IMR-90 (cell line): ENCODE data around the gene MSH3. TPM values are rescaled to one million over a fixed set of nuclear protein-coding genes. Genes with fewer than 3 reads are reported as not detected.

Source experiments
- ATAC-seq: fragments of 200-7000 bp; cut with Tn5 transposase; 2 replicates; pipeline ENCODE4 v1.9.1; 2020; ENCODE audit warnings: low read depth, mild to moderate bottlenecking, moderate library complexity
- BruUV-seq: library from RNA; stranded (reverse); fragments of 400-500 nt; replicated peaks from 2 replicates; lab custom pipeline; 2021; lab: Mats Ljungman, UMichigan
- CTCF ChIA-PET: fragments of 300-600 bp; formaldehyde crosslinking; extraction: SDS; loops from one replicate; lab custom pipeline; 2021; ENCODE audit warnings: antibody characterized with exemption; lab: Yijun Ruan, JAX
- POLR2A ChIA-PET: fragments of 300-600 bp; sonication (Branson Sonifier 250); formaldehyde crosslinking; loops from one replicate; lab custom pipeline; 2022; ENCODE audit warnings: antibody characterized with exemption; ENCODE audit not compliant: unreplicated experiment; lab: Charles Lee
- DNase-seq: peaks from one replicate; pipeline ENCODE4 v3.0.0; 2013
- H2AFZ ChIP-seq: replicated peaks from 2 replicates; pipeline ENCODE3; 2013; ENCODE audit warnings: low read length, mild to moderate bottlenecking; ENCODE audit not compliant: poor library complexity
- H2AK5ac ChIP-seq: 2 replicates; pipeline ENCODE4 v1.6.1; 2013; ENCODE audit warnings: low read depth, low read length, inconsistent platforms
- H2AK9ac ChIP-seq: replicated peaks from 2 replicates; pipeline ENCODE3; 2013; ENCODE audit warnings: mild to moderate bottlenecking, low read depth, low read length, moderate library complexity; ENCODE audit not compliant: poor library complexity
- H2BK120ac ChIP-seq: 2 replicates; pipeline ENCODE4 v1.6.1; 2013; ENCODE audit warnings: low read depth, low read length, inconsistent platforms
- H2BK15ac ChIP-seq: 3 replicates; pipeline ENCODE4 v1.6.1; 2013; ENCODE audit warnings: low read depth, low read length, inconsistent platforms
- H2BK20ac ChIP-seq: 2 replicates; pipeline ENCODE4 v1.6.1; 2013; ENCODE audit warnings: low read depth, mild to moderate bottlenecking, inconsistent platforms, low read length, moderate library complexity
- H2BK5ac ChIP-seq: 2 replicates; pipeline ENCODE4 v1.6.1; 2013; ENCODE audit warnings: mild to moderate bottlenecking, low read depth, low read length, inconsistent platforms; ENCODE audit not compliant: poor library complexity, severe bottlenecking
- H3K14ac ChIP-seq: replicated peaks from 2 replicates; pipeline ENCODE4 v1.6.1; 2013; ENCODE audit warnings: low read depth, low read length, inconsistent platforms
- H3K18ac ChIP-seq: 2 replicates; pipeline ENCODE4 v1.6.1; 2013; ENCODE audit warnings: low read depth, low read length, control low read depth
- H3K23ac ChIP-seq: 2 replicates; pipeline ENCODE4 v1.6.1; 2013; ENCODE audit warnings: low read depth, low read length, inconsistent platforms
- H3K27ac ChIP-seq: 2 replicates; pipeline ENCODE4 v1.5.1; 2013; ENCODE audit warnings: mild to moderate bottlenecking, control low read depth, low read length; ENCODE audit not compliant: insufficient read depth
- H3K27me3 ChIP-seq: 2 replicates; pipeline ENCODE4 v1.6.1; 2013; ENCODE audit warnings: low read length; ENCODE audit not compliant: control insufficient read depth, insufficient read depth
- H3K36me3 ChIP-seq: 2 replicates; pipeline ENCODE4 v1.6.1; 2013; ENCODE audit warnings: low read length, mixed read lengths; ENCODE audit not compliant: control insufficient read depth, insufficient read depth
- H3K4ac ChIP-seq: 2 replicates; pipeline ENCODE4 v1.6.1; 2013; ENCODE audit warnings: low read depth, low read length, inconsistent platforms
- H3K4me1 ChIP-seq: 2 replicates; pipeline ENCODE4 v1.6.1; 2013; ENCODE audit warnings: low read length, mixed read lengths; ENCODE audit not compliant: control insufficient read depth, insufficient read depth
- H3K4me2 ChIP-seq: 2 replicates; pipeline ENCODE4 v1.6.1; 2013; ENCODE audit warnings: low read depth, mild to moderate bottlenecking, control low read depth, low read length, moderate library complexity
- H3K4me3 ChIP-seq: 2 replicates; pipeline ENCODE4 v1.5.1; 2013; ENCODE audit warnings: low read depth, mild to moderate bottlenecking, control low read depth, low read length, moderate library complexity; ENCODE audit not compliant: insufficient read depth
- H3K56ac ChIP-seq: 2 replicates; pipeline ENCODE4 v1.6.1; 2013; ENCODE audit warnings: low read length, inconsistent platforms; ENCODE audit not compliant: insufficient read depth; ENCODE audit errors: extremely low read depth
- H3K79me1 ChIP-seq, 2 experiments: 2 replicates each; pipeline ENCODE4 v1.6.1; 2013; ENCODE audit warnings: low read length in 2 of 2, inconsistent platforms in 1 of 2, low read depth in 1 of 2
- H3K9ac ChIP-seq: 2 replicates; pipeline ENCODE4 v1.6.1; 2013; ENCODE audit warnings: low read depth, low read length, control low read depth
- H3K9me1 ChIP-seq: 2 replicates; pipeline ENCODE4 v1.6.1; 2013; ENCODE audit warnings: low read length, inconsistent platforms; ENCODE audit not compliant: insufficient read depth
- H3K9me3 ChIP-seq: 2 replicates; pipeline ENCODE4 v1.6.1; 2013; ENCODE audit warnings: low read length; ENCODE audit not compliant: control insufficient read depth, insufficient read depth
- H4K20me1 ChIP-seq: 2 replicates; pipeline ENCODE4 v1.6.1; 2013; ENCODE audit warnings: low read length, inconsistent platforms; ENCODE audit not compliant: insufficient read depth
- H4K5ac ChIP-seq: 2 replicates; pipeline ENCODE4 v1.6.1; 2013; ENCODE audit warnings: mild to moderate bottlenecking, low read depth, low read length, control low read depth
- H4K8ac ChIP-seq, 2 experiments: 2 replicates each; pipeline ENCODE4 v1.6.1; 2013; ENCODE audit warnings: low read depth in 2 of 2, low read length in 2 of 2, control low read depth in 1 of 2, inconsistent platforms in 1 of 2
- H4K91ac ChIP-seq: 2 replicates; pipeline ENCODE4 v1.6.1; 2013; ENCODE audit warnings: low read depth, low read length, inconsistent platforms; ENCODE audit not compliant: insufficient read depth
- BHLHE40 ChIP-seq: fragments of 150-350 bp; IDR thresholded peaks from 2 replicates; pipeline ENCODE4 v1.6.1; 2016; ENCODE audit warnings: mild to moderate bottlenecking, low read depth, low read length
- CTCF ChIP-seq: conservative IDR thresholded peaks from 2 replicates; pipeline ENCODE4 v1.5.1; 2012; ENCODE audit warnings: mild to moderate bottlenecking, low read depth, low read length, improper control_type of control experiment
- ELK1 ChIP-seq: fragments of 150-350 bp; IDR thresholded peaks from 2 replicates; pipeline ENCODE4 v1.6.1; 2016; ENCODE audit warnings: low read depth, mild to moderate bottlenecking, low read length, moderate library complexity, borderline replicate concordance
- FOS ChIP-seq: fragments of 150-350 bp; IDR thresholded peaks from 2 replicates; pipeline ENCODE4 v1.6.1; 2016; ENCODE audit warnings: low read depth, low read length
- MAFK ChIP-seq: IDR thresholded peaks from 2 replicates; pipeline ENCODE4 v1.6.1; 2012; ENCODE audit warnings: low read depth, low read length, improper control_type of control experiment
- MXI1 ChIP-seq: IDR thresholded peaks from 2 replicates; pipeline ENCODE4 v1.6.1; 2012; ENCODE audit warnings: low read depth, mild to moderate bottlenecking, low read length, moderate library complexity, borderline replicate concordance
- NFE2L2 ChIP-seq: fragments of 150-350 bp; IDR thresholded peaks from 2 replicates; pipeline ENCODE4 v1.6.1; 2016; ENCODE audit warnings: low read depth, mild to moderate bottlenecking, low read length
- POLR2A ChIP-seq: IDR thresholded peaks from 2 replicates; pipeline ENCODE4 v1.6.1; 2012; ENCODE audit warnings: mild to moderate bottlenecking, low read depth, low read length
- RAD21 ChIP-seq: IDR thresholded peaks from 2 replicates; pipeline ENCODE4 v1.6.1; 2012; ENCODE audit warnings: low read length, improper control_type of control experiment
- RCOR1 ChIP-seq: IDR thresholded peaks from 2 replicates; pipeline ENCODE4 v1.6.1; 2012; ENCODE audit warnings: mild to moderate bottlenecking, low read length, improper control_type of control experiment; ENCODE audit not compliant: insufficient replicate concordance
- RFX5 ChIP-seq: IDR thresholded peaks from 2 replicates; pipeline ENCODE4 v1.8.0; 2012; ENCODE audit warnings: low read depth, mild to moderate bottlenecking, low read length, moderate library complexity
- SMC3 ChIP-seq: fragments of 150-350 bp; IDR thresholded peaks from 2 replicates; pipeline ENCODE4 v1.6.1; 2016; ENCODE audit warnings: low read depth, mild to moderate bottlenecking, antibody characterized with exemption, low read length, moderate library complexity
- USF2 ChIP-seq: fragments of 150-350 bp; IDR thresholded peaks from 2 replicates; pipeline ENCODE4 v1.6.1; 2017; ENCODE audit warnings: mild to moderate bottlenecking, antibody characterized with exemption, low read length, low read depth
- dilution Hi-C: fragments of 300-500 bp; cut with HindIII; formaldehyde crosslinking; loops from one replicate; pipeline ENCODE4 v1.14.3; 2018; ENCODE audit warnings: low sequenced_read_pairs; ENCODE audit not compliant: unreplicated experiment
- in situ Hi-C: fragments of 300-500 bp; cut with MboI; formaldehyde crosslinking; loops from 3 replicates; pipeline ENCODE4 v1.14.3; 2019; ENCODE audit warnings: low sequenced_read_pairs, inconsistent platforms, mixed read lengths
- intact Hi-C: fragments of 100-400 bp; cut with micrococcal nuclease; formaldehyde crosslinking; loops from 2 replicates; pipeline ENCODE4 v1.10.0; 2022
- polyA plus RNA-seq, 3 experiments: library from polyadenylated mRNA; depleted of rRNA; stranded (reverse); fragments of >200 nt; gene quantifications; 2 replicates each; pipeline ENCODE4 v1.2.3, GENCODE V29; 2012; ENCODE audit warnings: low replicate concordance in 1 of 3
- total RNA-seq: library from RNA; depleted of rRNA; stranded (reverse); fragments of >200 nt; gene quantifications from 2 replicates; pipeline ENCODE4 v1.2.3, GENCODE V29; 2012

MSH3 gene
- total and polyA plus RNA-seq, 2 of the 4 experiments (the other 2 are of a cell fraction) = 4.6 to 13.3 TPM

GRCh38 chr5:80607343-80607742, 47.1 kb upstream of the MSH3 start:
- intact Hi-C loops (no loop called here), dilution Hi-C loops (no loop called here), in situ Hi-C loops (no loop called here)
- no TSS peak for BruUV-seq
- no peak overlapping the region for H3K27ac ChIP-seq
- no peak overlapping the region for H4K5ac ChIP-seq
- no peaks in the 10 kb centered on the region for H3K27me3 ChIP-seq
- no peak overlapping the region for H3K4ac ChIP-seq
- no peak overlapping the region for H4K91ac ChIP-seq
- H2BK120ac ChIP-seq = no peak overlapping the region
- no peaks in the 10 kb centered on the region for H3K79me1 ChIP-seq
- no peak overlapping the region for H2BK15ac ChIP-seq
- H3K23ac ChIP-seq = no peak overlapping the region
- ChIA-PET POLR2A (no interaction called here), CTCF (no interaction called here)
- no peaks in the 10 kb centered on the region for H3K9me3 ChIP-seq
- no peaks in the 10 kb centered on the region for H3K4me1 ChIP-seq
- H2AK5ac ChIP-seq = no peak overlapping the region
- no peak overlapping the region for H3K14ac ChIP-seq
- DNase-seq = no peak
- no peak overlapping the region for H2AFZ ChIP-seq
- no peaks in the 10 kb centered on the region for H3K9me1 ChIP-seq
- H3K56ac ChIP-seq = no peak overlapping the region
- no peaks in the 10 kb centered on the region for H4K20me1 ChIP-seq
- H3K36me3 ChIP-seq = no peaks in the 10 kb centered on the region
- no peak overlapping the region for H2BK20ac ChIP-seq
- H3K18ac ChIP-seq = no peak overlapping the region
- no peak overlapping the region for H2BK5ac ChIP-seq
- no peak overlapping the region for H3K4me2 ChIP-seq
- TF ChIP-seq SMC3 = no peak
- no peak for TF ChIP-seq RCOR1
- TF ChIP-seq MAFK = no peak
- no peak for TF ChIP-seq BHLHE40
- no peak for TF ChIP-seq ELK1
- TF ChIP-seq POLR2A = no peak
- TF ChIP-seq FOS = no peak
- no peak for TF ChIP-seq MXI1
- TF ChIP-seq CTCF = no peak
- TF ChIP-seq USF2 = no peak
- TF ChIP-seq NFE2L2 = no peak
- TF ChIP-seq RFX5 = no peak
- TF ChIP-seq RAD21 = no peak
- H2AK9ac ChIP-seq = no peak overlapping the region
- H3K4me3 ChIP-seq = no peak overlapping the region
- no peak for ATAC-seq
- no peak overlapping the region for H4K8ac ChIP-seq
- no peak overlapping the region for H3K9ac ChIP-seq
